Measurements from ENCODE around the gene GTPBP10.

GTPBP10 gene

GRCh38 chr7:90346336-90347125, at the start of gene GTPBP10:
Gene GTPBP10, plus strand, starts transcription at chr7:90346716. Its CDS starts 26 bp downstream, at chr7:90346742.
- TF ChIP-seq CTCF (IDR thresholded peaks at IDR 0.05; ENCODE audit: low read depth, low read length, missing control alignments) = peak; percentile 58
- peak; percentile 81 for DNase-seq (ENCODE audit: extremely low read depth, low read depth)
- H3K4me3 ChIP-seq (replicated peaks; ENCODE audit: low read depth, low read length) = peak within 1 kb of the TSS; percentile 73

GRCh38 chr7:90298145-90299038, 48.1 kb upstream of the GTPBP10 start:
- TF ChIP-seq CTCF (IDR thresholded peaks at IDR 0.05; ENCODE audit: low read depth, low read length, missing control alignments) = peak; percentile 71
- peak; percentile 42 for DNase-seq (ENCODE audit: extremely low read depth, low read depth)

GRCh38 chr7:90303241-90303640, 43.3 kb upstream of the GTPBP10 start:
- no peak for DNase-seq (ENCODE audit: extremely low read depth, low read depth)
- TF ChIP-seq CTCF (IDR thresholded peaks at IDR 0.05; ENCODE audit: low read depth, low read length, missing control alignments) = no peak
- no peak overlapping the region for H3K4me3 ChIP-seq (replicated peaks; ENCODE audit: low read depth, low read length)

More at GRCh38 chr7:90298145-90299038, 48.1 kb upstream of the GTPBP10 start:
- no peak overlapping the region for H3K4me3 ChIP-seq (replicated peaks; ENCODE audit: low read depth, low read length)

- DNase-seq (ENCODE audit: extremely low read depth, low read depth) = no peak
- TF ChIP-seq CTCF (IDR thresholded peaks at IDR 0.05; ENCODE audit: low read depth, low read length, missing control alignments) = no peak
- H3K4me3 ChIP-seq (replicated peaks; ENCODE audit: low read depth, low read length) = no peak overlapping the region
Measured at GRCh38 chr7:90309872-90310271, 36.6 kb upstream of the GTPBP10 start.

GRCh38 chr7:90311175-90311574, 35.3 kb upstream of the GTPBP10 start:
- no peak for DNase-seq (ENCODE audit: extremely low read depth, low read depth)
- TF ChIP-seq CTCF (IDR thresholded peaks at IDR 0.05; ENCODE audit: low read depth, low read length, missing control alignments) = no peak
- no peak overlapping the region for H3K4me3 ChIP-seq (replicated peaks; ENCODE audit: low read depth, low read length)

GRCh38 chr7:90312745-90313144, 33.8 kb upstream of the GTPBP10 start:
- no peak for TF ChIP-seq CTCF (IDR thresholded peaks at IDR 0.05; ENCODE audit: low read depth, low read length, missing control alignments)
- no peak for DNase-seq (ENCODE audit: extremely low read depth, low read depth)
- no peak overlapping the region for H3K4me3 ChIP-seq (replicated peaks; ENCODE audit: low read depth, low read length)
